Glomerular endothelial cell (primary cell): ENCODE results near the gene CENPM. TPM values are rescaled to one million over a fixed set of nuclear protein-coding genes. Genes with fewer than 3 reads are reported as not detected.

ENCODE experiments used
- DNase-seq: peaks from one replicate; pipeline ENCODE4 v3.0.0-alpha.2; 2011; ENCODE audit warnings: low read depth, low spot score; ENCODE audit errors: extremely low read depth
- total RNA-seq: library from RNA; depleted of rRNA; stranded (reverse); fragments of >200 nt; gene quantifications from 2 replicates; pipeline ENCODE4 v1.2.3, GENCODE V29; 2015

The CENPM gene
- total RNA-seq, 1 donor from 2014 or later, result 10.4 TPM

GRCh38 chr22:41900652-41901312, 46.2 kb downstream of the CENPM start:
- no peak for DNase-seq

GRCh38 chr22:41899992-41900651, 46.8 kb downstream of the CENPM start:
- DNase-seq, result no peak

DNA sequence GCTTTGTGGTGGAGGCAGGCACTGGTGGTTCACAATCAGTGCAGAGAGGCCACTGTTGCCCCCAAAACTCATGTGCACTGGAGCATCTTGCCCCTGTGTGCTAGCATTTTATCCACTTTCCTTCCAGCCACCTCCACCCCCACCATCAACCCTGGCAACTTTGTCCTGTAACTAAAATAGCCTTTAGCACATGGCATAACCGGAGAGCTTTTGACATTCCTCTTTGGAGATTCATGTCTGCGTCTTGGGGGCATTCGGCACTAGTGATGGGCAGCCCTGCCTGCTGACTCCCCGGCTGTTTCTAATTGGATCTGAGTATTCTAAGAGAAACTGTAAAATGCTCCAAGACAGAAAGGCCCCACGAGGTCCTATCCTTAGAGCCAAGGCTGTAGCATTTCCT, 47.8 kb downstream of the CENPM start:
- no peak for DNase-seq

DNA sequence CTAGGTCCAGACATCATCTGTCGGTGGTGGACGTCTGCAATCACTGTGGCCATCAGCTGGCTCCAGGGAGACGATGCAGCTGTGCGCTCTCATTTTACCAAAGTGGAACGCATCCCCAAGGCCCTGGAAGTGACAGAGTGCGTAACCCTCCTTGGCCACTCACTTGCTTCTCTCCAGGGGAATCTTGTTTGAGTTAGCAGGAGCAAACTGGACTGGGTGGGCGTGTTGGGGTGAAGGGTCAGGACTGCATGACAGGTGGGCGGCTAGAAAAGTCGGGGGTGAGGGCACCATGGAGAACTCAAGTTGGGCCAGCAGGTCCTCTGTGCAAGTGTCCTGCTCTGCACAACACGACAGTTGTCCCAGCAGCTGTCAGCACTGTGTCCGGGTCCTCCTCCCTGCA, 48.3 kb downstream of the CENPM start:
- no peak for DNase-seq

DNA sequence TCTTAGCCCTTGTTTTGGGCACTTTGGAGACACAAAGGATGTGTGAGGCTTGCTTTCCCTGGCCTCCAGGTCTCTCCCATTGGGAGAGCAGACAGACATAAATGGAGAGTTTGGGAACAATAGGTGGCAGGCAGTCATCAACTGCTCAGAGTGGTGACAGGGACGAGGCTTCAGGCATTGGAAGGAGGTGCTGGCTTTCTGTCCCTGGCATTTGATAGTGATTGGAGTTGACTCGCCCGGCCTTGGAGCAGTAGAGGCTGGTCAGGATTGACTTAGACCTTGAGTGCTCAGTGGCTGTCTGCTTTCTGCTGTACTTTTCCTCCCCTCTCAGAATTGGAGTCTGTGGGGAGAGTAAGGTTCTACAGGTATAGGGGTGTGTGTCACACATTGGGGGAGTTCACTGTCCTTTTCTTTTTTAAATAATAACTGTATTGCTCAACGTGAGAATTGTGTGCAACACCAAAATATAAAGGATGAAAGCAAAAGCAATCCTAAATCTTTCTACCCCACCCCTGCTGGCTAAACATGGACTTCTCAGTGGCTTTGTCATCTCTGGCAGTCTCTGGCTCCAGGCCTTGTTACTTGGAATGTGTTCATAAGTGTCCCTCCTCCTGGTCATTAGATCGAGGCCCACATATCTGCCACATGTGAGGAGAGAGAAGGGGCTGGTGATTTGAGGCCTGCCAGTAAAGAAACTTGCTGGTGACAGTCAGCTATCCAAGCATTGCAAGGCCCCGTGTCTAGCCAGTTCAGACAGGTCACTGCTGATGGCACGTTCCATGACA, 53.2 kb downstream of the CENPM start:
- DNase-seq, result no peak

- DNase-seq, result no peak
These were observed 54.2 kb downstream of the CENPM start for GRCh38 chr22:41892721-41893120.

DNA sequence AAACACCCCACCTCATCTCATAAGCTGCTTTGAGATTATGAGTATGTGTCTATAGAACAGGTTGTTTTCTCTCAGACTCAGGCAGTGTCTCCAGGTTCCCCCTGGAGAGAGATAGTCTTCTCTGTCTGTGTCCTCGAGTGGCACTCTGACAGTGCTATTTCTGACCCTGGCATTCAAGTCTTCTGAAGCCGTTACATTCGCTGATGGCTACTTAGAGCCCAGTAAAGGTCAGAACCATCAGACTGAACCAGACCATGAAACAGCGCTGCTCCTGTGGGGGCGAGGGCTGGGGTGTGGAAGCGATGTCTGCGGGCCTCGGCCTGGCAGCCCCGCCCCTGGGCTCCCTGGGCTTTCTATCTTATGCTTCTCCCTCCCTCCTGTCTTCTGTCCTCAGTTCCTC, 55.5 kb downstream of the CENPM start:
- DNase-seq, result no peak

Other genes with a start within 250 kb of the CENPM start
- gene MEI1, start 247.6 kb downstream of the CENPM start, total RNA-seq, result 0.34 and 0.64 TPM in 2 replicates
- 4.6 and 5.2 TPM in 2 replicates for gene CCDC134, start 146.5 kb downstream of the CENPM start, total RNA-seq
- gene SREBF2, start 114.0 kb downstream of the CENPM start, total RNA-seq, result 78.9 and 100 TPM in 2 replicates
- not detected in 2 replicates for gene SHISA8, start 32.1 kb downstream of the CENPM start, total RNA-seq
- gene TNFRSF13C, start 20.3 kb downstream of the CENPM start, total RNA-seq, result not detected in 2 replicates
- 0.12 TPM in 1 of 2 replicates, not detected in the other for gene SEPTIN3, start 22.3 kb upstream of the CENPM start, total RNA-seq
- 0.41 and 0.97 TPM in 2 replicates for gene WBP2NL, start 51.6 kb upstream of the CENPM start, total RNA-seq
- gene NAGA, start 123.7 kb upstream of the CENPM start, total RNA-seq, result 33.4 and 41.9 TPM in 2 replicates
- 17.3 and 18.9 TPM in 2 replicates for gene PHETA2, start 127.1 kb upstream of the CENPM start, total RNA-seq
- gene SMDT1, start 132.5 kb upstream of the CENPM start, total RNA-seq, result 5.8 and 7.6 TPM in 2 replicates
- gene NDUFA6, start 143.6 kb upstream of the CENPM start, total RNA-seq, result 50.3 and 104 TPM in 2 replicates
- gene CYP2D6, start 183.7 kb upstream of the CENPM start, total RNA-seq, result 0.76 TPM in 1 of 2 replicates, not detected in the other